ENCODE measurements around the gene ASAP2.

- TF ChIP-seq, protein P1, sequence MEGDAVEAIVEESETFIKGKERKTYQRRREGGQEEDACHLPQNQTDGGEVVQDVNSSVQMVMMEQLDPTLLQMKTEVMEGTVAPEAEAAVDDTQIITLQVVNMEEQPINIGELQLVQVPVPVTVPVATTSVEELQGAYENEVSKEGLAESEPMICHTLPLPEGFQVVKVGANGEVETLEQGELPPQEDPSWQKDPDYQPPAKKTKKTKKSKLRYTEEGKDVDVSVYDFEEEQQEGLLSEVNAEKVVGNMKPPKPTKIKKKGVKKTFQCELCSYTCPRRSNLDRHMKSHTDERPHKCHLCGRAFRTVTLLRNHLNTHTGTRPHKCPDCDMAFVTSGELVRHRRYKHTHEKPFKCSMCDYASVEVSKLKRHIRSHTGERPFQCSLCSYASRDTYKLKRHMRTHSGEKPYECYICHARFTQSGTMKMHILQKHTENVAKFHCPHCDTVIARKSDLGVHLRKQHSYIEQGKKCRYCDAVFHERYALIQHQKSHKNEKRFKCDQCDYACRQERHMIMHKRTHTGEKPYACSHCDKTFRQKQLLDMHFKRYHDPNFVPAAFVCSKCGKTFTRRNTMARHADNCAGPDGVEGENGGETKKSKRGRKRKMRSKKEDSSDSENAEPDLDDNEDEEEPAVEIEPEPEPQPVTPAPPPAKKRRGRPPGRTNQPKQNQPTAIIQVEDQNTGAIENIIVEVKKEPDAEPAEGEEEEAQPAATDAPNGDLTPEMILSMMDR (IDR thresholded peaks at IDR 0.05): no peak
- TF ChIP-seq EP300 (IDR thresholded peaks at IDR 0.05) (no peak), POLR2A (IDR thresholded peaks at IDR 0.05) (no peak)
Measured at GRCh38 chr2:9299161-9300100, 92.8 kb downstream of the ASAP2 start.
